Esophagus muscularis mucosa (tissue), 3 donors: Measurements from ENCODE around the gene PLEKHM3.

ENCODE experiments used
- POLR2A ChIP-seq: fragments of 450-650 bp; IDR thresholded peaks from one replicate; pipeline ENCODE4 v1.6.1; 2017; ENCODE audit warnings: antibody characterized with exemption, moderate library complexity, mild to moderate bottlenecking, low read depth
- POLR2AphosphoS5 ChIP-seq, 2 donors: sonication (generic); formaldehyde crosslinking; IDR thresholded peaks; one replicate each; pipeline ENCODE4 v1.6.1; 2017; ENCODE audit warnings: antibody characterized with exemption in 2 of 2
- TF ChIP-seq, protein P1 (sequence below), 3 experiments: fragments of 200-600 bp in 2 of 3; fragments of 450-650 bp in 1 of 3; sonication (generic) in 2 of 3; IDR thresholded peaks; one replicate each; pipeline ENCODE4 v1.5.1; 2017 to 2019; ENCODE audit warnings: antibody characterized with exemption in 3 of 3, mild to moderate bottlenecking in 2 of 3, moderate library complexity in 1 of 3

DNA sequence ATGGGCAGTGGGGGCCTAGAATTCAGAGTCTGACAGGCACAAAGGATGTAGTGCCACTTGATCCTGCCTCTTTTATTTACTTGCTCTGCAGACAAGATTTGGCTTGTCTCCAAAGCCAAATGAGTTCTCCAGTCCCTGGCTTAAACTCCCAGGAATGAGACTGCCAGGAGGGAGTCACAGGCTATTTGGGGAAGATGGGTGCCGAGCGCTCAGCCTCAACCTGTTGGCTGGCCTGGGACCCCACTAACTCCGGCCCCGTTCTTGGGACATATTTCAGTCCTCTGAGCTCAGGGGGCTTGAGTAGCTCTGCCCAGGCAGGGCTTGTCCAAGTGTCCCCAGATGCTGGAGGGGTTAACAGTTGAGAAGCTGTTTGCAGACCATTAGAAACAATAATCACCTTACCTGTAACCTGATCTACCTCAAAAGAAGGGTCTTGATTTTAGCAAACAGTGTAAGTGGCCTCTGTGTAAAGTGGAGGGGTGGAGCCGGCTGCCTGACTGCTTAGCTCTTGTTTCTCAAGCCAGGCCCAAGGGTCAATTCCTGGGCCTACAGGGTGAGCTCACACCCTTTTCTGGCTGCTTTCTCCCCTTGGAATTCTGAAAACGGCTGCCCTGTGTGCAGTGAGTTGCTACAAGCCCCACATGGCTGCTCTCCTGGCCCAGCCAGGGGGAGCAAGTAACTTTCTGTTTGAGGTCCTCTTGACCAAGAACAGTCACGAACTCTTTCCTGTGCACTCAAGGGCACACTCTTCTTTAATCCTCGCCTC lies 228.6 kb downstream of the PLEKHM3 start:
- TF ChIP-seq, protein P1, sequence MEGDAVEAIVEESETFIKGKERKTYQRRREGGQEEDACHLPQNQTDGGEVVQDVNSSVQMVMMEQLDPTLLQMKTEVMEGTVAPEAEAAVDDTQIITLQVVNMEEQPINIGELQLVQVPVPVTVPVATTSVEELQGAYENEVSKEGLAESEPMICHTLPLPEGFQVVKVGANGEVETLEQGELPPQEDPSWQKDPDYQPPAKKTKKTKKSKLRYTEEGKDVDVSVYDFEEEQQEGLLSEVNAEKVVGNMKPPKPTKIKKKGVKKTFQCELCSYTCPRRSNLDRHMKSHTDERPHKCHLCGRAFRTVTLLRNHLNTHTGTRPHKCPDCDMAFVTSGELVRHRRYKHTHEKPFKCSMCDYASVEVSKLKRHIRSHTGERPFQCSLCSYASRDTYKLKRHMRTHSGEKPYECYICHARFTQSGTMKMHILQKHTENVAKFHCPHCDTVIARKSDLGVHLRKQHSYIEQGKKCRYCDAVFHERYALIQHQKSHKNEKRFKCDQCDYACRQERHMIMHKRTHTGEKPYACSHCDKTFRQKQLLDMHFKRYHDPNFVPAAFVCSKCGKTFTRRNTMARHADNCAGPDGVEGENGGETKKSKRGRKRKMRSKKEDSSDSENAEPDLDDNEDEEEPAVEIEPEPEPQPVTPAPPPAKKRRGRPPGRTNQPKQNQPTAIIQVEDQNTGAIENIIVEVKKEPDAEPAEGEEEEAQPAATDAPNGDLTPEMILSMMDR (IDR thresholded peaks at IDR 0.05), result no peak
- TF ChIP-seq POLR2A (no peak), POLR2AphosphoS5 (IDR thresholded peaks at IDR 0.05) (no peak)
